Renal pelvis (tissue), 4 donors: ENCODE data around the gene S100B. TPM values are rescaled to one million over a fixed set of nuclear protein-coding genes. Genes with fewer than 3 reads are reported as not detected.
A peak's percentile ranks its signal among the peaks of the same experiment; 100 is the strongest.
"Not testable (repeated sequence)": the region's sequence is repeated elsewhere in the genome, so short reads cannot be mapped to it uniquely, and the experiment has no call there.

ENCODE experiments used
- DNase-seq: peaks from one replicate; pipeline ENCODE4 v3.0.0-alpha.2; 2013
- polyA plus RNA-seq, 3 donors: library from polyadenylated mRNA; unstranded; fragments of 120-200 nt; gene quantifications; one replicate each; pipeline ENCODE4 v1.2.1, GENCODE V29; 2013; ENCODE audit not compliant: insufficient read length in 3 of 3

S100B gene
- polyA plus RNA-seq, 3 donors, result 1.7 to 5.5 (median 3.5) TPM

DNA sequence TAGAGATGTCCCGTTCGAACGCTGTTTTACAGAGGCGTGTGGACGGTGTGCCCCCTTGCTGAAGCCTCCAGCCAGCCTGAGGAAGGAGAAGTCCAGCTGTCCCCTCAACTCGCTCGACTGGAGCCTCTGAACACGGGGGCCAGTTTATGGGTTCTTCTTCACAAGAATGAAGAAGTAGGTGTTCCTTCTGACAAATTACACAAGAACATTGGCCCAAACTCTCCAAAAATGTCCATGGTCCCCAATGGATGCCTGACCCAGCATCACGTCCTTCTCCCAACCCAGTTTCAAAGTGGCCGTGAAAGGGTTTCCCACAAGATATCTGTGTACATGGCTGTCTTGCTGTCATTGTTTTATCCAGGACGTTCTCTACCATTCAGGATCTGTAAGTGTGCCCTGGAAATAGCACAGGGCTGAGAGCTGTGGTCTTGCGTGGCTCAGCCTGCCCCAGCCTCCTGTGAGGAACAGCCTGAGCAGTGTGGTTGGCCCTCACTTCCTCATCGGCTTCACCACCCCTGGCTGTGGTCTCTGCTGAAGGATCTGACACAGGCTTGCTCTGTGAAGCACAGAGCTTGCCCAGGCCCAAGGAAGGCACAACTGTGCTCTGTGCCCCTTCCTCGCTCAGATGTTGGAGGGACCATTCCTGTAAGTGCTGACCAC lies 1.0 kb upstream of the S100B start:
- no peak for DNase-seq

DNA sequence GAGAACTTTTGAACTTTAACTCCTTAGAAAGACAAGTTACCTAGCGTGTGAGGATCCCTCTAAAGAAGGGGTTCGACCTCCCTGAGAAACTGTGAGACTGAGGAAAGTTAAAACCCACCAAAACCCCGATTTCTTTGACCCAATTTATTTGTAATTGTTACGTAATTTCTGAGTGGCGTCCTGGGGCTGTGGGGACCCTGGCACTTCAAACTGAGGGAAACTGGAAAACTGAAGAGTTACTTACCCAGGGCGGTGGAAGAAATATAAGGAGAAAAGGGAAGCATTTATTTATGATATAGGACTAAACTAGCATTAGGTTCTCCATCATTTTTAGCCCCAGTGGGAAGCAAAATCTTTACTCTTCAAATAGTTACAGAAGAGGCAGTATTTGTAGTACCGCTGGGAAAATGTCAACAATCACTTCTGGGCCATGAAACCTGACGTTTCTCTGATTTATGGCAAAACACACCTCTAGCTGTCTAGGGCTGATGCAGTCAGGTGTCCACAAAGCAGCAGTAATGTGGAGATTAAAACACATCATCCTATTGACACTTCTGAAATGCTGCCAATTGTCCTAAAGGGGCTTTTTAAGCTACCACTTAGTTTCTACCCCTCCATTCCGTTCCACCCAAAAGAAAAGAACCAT lies 430 bp downstream of the S100B start:
- DNase-seq, result no peak

DNA sequence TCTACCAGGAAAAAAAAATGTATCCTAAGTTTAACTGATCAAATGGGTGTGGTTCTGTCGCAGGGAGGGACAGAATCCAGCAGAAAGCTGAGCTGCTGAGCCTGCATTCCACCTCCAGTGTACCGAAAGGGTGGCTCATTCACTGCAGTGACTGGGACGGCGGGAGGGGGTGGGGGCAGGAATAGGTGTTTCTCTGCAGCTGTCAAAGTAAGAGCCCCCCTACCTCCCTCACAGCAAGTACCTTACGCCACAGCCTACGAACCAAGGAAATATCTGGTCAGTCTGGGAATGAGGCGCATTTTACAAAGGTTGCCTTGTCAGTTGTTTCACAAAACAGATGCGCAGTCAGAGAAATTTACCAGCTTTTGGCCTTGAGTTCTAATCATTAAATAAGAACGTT lies 1.7 kb downstream of the S100B start:
- DNase-seq, result no peak

DNA sequence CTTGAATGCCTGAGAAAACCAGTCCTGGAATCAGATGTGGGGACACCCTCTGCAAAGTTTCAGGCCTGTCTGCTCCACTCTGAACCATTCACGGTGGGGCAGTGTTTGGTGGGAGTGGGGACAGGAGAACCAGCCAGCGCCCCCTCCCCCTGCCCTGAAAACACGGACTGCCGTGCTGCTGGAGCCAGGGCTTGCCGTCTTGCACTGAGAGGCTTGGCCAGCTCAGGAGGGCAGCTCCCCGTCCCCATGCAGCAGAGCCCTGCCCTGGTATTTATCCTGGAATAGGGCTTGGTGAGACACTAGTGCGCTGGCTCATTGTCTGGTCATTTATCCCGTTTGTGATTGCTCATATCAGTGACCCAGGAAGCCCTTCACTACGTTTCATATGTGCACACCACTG lies 3.9 kb downstream of the S100B start:
- no peak for DNase-seq

DNA sequence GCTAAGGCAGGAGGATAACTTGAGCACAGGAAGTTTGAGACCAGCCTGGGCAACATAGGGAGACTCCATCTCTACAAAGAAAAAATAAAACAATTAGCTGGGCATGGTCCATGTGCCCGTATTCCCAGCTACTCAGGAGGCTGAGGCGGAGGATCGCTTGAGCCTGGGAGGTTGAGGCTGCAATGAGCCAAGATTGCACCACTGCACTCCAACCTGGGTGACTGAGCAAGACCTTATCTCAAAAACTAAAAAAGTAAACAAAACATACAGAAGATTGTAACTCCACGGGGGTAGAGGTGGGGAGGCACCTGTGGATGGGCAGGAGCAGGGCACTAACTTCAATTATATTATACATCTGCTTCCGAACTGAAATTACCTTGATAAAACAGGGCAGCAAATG lies 4.6 kb downstream of the S100B start:
- no peak for DNase-seq

DNA sequence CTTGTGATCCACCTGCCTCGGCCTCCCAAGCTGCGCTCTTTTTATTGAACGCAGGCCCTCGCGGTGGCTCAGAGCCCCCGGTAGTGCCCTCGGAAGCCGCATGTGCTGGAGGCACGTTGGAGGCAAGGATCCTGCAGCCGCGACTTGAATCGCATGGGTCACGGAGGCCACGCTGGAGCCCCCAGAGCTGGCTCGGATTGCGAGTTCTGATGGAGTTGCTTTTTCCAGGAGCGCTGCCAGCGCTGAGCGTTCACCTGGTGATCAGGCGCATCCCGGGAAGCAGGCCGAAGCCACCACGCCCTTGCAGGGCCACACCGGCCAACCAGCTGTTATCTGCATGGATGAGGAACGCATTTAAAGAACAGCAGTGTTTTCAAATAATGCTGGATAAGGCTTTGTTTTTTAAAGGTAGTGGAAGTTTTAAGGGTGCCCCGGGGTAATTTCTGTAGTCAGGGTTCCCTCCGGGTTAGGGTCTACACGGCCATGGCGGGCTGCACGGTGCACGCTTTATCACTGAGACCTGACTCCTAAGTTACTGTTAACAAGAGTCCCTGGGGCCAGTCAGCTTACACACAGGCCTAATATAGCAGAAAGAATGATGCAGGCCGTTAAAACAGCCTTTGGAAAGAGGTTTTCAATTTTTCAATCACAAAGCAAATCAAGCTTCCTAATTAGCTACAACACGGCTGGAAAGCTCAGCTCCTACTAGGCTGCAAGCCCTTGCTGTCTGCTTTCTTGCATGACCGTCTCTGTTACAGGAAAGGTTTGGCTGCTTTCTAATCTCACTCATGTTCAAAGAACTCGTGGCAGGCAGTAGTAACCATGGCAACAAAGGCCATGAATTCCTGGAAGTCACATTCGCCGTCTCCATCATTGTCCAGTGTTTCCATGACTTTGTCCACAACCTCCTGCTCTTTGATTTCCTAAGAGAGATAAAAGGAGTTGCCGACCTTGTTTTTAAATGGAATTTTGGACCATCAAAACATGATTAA lies 6.0 kb downstream of the S100B start:
- DNase-seq, result peak; percentile 82

DNA sequence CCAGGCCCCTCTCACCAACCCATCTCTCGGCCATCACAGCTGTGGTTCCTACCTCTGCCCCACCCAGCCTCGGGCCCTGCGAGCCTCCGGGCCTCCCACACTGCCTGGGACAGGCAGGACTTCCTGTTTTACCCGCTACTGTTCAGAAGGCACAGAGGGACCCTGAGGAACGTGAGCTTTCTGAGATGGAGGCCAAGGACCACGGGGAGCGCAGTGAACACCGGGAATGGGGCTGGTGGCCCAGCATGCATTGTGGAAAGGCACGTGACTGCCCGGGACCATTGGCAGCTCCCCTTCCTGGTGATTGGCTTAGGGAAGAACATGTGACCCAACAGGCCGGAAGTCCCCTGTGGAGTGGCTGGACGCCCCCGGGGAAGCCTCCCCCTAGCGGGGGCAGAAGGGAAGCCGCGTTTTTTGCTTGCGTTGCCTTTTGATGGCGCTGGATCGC lies 7.0 kb downstream of the S100B start:
- DNase-seq, result no peak

DNA sequence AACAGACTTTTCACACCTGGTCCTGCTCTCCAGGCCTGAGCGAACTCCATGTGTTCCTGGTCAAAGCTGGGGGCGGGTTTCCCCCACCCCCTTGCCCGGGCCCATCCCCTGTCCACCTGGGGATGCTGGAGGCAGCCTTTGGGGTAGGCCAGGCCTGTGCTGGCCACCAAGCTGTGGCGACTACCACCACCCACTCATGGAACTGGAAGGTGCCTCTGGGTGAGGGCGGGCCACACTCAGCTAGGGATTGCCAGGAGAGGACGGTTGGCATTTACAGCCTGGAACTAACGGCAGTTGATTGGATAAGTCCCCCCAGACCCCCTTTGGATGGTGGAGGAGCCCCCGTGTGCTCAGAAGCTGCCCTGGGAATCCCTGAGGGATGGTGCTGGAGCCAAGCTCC lies 7.9 kb downstream of the S100B start:
- DNase-seq, result no peak

DNA sequence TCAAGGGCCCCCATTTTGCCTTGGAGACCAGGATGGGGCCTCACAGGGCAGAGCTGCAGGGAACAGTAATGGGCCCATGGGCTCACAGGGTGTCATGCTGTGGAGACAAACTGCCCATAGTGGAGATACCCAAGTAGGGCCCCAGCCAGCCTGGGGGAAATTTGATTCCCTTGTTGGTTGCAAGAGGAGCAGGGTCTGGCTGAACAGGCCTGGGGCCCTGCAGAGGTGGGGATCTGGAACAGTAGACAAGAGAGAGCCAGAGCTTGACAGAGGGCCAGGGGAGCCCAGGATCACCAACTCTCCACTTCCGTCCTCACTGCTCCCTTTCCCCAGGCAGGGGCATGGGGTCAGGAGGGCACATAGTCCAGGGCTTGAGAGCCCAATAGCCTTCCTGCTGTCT lies 8.7 kb downstream of the S100B start:
- DNase-seq, result no peak

DNA sequence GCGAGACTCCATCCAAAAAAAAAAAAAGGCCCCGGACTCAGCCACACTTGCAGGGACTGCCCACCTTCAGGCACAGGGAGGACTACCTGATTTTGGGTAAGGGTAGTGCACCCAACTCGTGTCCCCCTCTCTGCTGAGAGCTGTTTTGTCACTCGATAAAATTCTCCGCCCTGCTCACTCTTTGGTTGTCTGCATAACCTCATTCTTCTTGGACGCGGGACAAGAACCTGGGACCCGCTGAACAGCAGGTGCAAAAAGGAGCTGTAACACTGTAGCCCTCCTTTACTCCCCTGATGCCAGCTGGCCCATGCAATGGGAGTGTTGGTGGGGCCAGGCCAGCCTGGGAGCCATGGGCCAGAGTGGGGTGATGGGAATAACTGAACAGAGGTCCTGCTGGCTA lies 10.6 kb downstream of the S100B start:
- DNase-seq, result no peak

DNA sequence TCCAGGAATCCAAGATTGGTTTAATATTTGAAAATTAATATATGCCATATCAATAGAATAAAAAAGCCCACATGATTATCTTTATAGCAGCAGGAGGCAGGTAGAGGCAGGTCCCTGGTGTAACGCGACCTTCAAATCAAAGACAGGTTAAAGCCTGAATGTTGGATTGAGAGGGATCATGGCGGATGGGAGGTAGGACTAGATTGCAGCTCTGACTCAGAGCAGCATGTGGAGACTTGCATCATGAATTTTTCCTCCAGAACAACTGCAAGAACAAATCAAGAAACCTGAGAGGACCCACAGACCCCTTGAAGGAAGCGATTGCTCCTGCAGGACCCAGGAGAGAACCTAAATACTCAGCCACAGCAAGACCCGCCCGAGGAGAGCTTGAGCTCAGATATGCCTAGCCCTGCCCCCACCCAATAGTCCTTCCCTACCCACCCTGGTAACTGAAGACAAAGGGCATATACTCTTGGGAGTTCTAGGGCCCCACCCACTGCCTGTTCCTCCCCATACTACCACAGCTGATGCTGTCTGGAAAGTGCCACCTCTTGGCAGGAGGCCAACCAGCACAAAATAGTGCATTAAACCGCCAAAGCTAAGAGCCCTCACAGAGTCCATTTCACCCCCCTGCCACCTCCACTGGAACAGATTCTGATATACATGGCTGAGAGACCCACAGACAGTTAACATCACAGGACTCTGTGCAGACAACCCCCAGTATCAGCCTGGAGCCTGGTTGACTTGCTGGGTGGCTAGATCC lies 19.5 kb downstream of the S100B start:
- no peak for DNase-seq

DNA sequence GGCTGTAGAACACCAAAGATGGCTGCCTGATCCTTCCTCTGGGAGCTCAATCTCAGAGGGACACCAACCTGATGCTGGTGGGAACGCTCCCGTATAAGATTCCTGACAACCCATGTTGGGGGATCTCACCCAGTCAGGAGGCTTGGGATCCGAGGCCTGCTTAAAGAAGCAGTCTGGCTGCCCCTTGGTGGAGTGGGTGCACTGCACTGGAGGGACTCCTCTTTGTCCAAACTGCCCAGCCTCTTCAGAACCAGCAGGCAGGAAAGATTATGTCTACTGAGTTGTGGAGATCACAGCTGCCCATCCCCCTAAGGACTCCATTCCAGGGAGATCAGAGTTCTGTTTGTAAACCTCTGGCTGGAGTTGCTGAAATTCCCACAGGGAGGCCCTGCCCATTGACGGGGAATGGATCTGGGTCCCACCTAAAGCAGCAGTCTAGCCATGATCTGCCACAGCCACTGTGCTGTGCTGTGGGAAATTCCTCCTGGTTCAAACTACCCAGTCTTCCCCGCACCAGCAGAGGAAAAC lies 23.0 kb downstream of the S100B start:
- DNase-seq, result no peak

DNA sequence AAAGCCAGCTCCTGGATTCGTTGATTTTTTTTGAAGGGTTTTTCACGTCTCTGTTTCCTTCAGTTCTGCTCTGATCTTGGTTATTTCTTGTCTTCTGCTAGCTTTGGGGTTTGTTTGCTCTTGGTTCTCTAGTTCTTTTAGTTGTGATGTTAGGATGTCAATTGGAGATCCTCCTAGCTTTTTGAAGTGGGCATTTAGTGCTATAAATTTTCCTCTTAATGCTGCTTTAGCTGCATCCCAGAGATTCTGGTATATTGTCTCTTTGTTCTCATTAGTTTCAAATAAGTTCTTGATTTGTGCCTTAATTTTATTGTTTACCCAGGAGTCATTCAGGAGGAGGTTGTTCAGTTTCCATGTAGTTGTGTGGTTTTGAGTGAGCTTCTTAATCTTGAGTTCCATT lies 25.5 kb downstream of the S100B start:
- DNase-seq, result not testable (repeated sequence)

DNA sequence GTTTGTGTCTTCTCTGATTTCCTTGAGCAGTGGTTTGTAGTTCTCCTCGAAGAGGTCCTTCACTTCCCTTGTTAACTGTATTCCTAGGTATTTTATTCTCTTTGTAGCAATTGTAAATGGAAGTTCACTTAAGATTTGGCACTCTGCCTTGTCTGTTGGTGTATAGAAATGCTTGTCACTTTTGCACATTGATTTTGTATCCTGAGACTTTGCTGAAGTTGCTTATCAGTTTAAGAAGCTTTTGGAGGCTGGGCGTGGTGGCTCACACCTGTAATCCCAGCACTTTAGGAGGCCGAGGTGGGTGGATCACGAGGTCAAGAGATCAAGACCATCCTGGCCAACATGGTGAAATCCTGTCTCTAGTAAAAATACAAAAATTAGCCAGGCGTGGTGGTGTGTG lies 27.1 kb downstream of the S100B start:
- not testable (repeated sequence) for DNase-seq

DNA sequence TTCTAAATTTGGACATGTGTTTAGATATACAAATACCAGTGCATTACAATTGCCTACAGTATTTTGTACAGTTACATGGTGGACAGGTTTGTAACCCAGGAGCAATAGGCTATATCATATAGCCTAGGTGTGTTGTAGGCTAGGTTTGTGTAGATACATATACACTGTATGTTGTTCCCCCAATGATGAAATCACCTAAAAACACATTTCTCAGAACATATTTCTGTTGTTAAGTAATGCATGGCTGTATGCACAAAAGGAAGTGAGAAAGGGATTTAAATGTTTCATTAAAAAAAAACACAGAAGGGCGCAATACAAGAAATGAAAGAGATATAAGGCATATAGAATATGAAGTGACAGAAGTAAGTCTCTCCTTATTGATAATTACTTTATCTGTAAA lies 32.0 kb downstream of the S100B start:
- DNase-seq, result no peak

DNA sequence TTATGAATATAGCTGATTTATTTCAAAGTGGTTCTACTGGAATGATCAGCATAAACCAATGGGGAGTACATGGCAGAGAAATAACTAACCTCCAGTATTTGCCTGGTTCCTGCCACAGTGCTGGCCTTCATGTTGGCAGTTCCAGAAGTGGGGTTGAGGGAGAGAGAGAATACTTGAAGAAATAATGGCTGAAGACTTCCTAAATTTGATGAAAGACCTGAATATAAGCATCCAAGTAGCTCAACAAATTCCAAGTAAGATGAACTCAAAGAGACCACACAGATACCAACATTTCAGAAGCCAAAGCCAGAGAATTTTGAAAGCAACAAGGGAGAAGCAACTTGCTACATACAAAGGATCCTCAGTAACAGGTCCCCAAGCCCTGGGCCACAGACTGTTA lies 34.3 kb downstream of the S100B start:
- DNase-seq, result no peak

DNA sequence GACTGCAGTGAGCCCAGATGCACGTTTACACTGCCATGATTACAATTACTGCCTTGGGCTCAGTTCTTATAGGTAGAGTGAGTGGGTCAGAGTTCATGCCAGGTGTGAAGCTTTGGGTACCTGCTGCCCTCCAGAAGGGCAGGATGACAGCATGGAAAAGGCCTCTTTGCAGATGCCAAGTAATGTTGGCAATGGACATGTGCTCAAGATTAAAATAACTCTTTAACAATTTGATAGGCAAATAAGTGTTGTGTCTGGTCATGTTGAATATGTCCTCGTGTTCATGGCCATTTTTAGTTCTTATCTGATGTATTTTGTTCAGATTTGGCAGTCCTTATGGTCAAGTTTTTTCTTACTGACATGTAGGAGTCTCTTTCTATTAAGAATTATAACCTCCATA lies 34.8 kb downstream of the S100B start:
- no peak for DNase-seq

DNA sequence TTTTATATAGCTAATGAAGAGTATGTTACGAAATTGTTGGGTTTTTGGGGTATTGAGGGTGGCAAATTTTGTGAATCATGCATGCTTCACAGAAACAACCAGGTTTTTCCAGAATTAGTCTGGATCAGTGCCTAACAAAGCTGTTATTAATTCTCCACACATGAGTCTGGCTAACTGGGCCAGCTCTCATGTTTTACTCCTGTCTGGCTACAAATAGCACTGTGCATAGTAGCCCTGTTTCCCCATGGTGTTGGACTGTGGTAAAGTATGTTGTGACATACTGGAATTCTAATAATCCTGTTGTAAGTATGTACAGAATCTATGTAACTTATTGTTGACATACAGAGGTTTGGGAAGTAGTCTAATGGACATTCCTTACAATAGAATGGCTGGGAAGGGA lies 35.8 kb downstream of the S100B start:
- no peak for DNase-seq

DNA sequence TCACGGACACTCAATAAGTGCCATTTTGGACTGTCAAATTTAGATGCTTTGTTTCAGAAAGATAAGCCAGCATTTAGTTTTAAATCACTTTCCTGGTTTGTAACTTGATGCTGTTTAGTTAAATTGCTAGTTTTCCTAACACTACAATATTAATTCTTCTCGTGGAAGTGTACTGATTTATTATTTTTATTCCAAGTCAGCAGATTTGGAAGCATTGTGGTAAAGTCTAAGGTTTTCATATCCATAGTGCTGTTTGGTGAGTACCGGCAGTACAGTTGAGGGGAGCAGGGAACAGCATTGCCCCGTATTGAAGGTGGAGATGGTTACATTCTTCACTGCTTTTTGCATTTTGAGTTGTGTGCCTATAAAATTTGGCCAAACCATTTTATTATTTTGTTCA lies 36.3 kb downstream of the S100B start:
- no peak for DNase-seq

DNA sequence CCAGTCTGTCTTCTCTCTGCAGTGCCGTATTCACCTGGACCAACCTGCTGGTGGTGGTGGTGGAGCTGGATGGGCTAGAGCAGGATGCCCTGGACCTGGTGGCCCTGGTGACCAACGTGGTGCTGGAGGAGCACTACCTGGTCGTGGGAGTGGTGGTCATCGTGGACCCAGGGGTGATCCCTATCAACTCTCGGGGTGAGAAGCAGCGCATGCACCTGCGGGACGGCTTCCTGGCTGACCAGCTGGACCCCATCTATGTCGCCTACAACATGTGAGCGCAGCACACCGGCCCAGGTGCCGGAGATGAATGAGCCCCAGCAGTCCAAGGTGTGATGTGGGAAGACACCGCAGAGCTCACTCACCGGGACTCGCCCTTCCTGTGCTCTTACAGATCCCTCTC lies 37.5 kb downstream of the S100B start:
- no peak for DNase-seq

DNA sequence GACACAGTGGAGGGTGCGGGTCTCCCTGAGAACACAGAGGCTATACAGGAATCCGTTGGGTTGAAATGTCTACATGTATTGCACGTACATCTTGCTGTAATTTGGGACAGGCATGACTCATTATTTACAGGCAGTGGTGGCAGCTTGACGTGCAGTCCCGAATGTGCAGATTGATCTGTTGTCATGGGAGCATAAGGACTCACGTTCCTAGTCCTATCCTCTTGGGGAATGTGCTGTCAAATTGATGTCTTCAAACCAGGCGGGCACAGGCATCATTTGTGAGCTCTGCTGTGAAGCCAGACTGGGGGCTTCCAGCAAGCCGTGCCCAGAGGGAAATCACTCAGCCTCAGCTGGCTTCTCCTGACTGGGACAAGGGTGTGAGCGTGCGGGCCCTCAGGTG lies 40.5 kb downstream of the S100B start:
- no peak for DNase-seq
